ENCODE data around the gene PDF.
"Not testable (repeated sequence)": the region's sequence is repeated elsewhere in the genome, so short reads cannot be mapped to it uniquely, and the experiment has no call there.

The PDF gene

DNA sequence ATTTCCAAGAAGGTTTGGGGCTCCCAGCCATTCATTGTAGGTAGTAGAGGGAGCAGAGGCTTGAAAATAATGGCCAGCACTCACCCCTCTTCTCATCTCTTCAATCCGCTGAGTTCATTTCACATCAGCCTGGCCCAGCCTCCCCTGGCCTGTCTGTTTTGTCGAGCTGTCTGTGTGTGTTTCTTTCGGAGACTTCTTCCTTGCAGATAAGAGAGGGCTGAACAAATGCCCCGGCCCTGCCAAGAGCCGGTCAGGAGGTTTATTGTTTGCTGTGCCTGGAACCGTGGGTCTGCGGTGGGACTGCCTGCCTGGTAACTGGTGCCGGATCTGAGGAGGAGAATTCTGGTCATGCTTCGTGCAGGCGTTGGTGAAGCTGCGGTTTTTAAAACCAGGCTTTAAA is 15.9 kb downstream of the PDF start:
- no peak for ATAC-seq
- H3K4me1 Mint-ChIP-seq: peaks cover 34% of the 10 kb centered on the region
- no peak overlapping the region for H3K27ac Mint-ChIP-seq
- no peak overlapping the region for H3K4me3 Mint-ChIP-seq
- no peaks in the 10 kb centered on the region for H3K9me3 Mint-ChIP-seq
- peaks cover 24% of the 10 kb centered on the region for H3K36me3 Mint-ChIP-seq
- no peaks in the 10 kb centered on the region for H3K27me3 Mint-ChIP-seq

DNA sequence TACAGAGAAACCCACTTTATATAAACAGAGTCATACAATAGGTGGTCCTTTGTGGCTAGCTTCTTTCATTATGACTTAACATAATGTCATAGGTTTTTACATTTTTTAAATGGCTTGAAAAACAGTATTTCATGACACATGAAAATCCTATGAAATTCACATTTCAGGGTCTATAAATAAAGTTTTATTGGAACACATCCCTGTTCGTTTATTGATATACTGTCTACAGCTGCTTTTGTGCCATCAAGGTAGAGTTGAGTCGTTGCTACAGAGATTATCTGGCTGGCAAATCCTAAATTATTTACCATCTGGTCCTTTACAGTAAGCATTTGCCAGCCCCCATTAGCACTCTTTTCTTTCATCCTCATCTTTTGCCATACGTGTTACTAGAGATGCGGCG is 16.9 kb downstream of the PDF start:
- H3K27me3 Mint-ChIP-seq: no peaks in the 10 kb centered on the region
- H3K9me3 Mint-ChIP-seq: no peaks in the 10 kb centered on the region
- H3K36me3 Mint-ChIP-seq: peaks cover 21% of the 10 kb centered on the region
- H3K4me1 Mint-ChIP-seq: peaks cover 34% of the 10 kb centered on the region
- peak overlapping the region; percentile 22 for H3K4me3 Mint-ChIP-seq
- H3K27ac Mint-ChIP-seq: no peak overlapping the region
- ATAC-seq: no peak

DNA sequence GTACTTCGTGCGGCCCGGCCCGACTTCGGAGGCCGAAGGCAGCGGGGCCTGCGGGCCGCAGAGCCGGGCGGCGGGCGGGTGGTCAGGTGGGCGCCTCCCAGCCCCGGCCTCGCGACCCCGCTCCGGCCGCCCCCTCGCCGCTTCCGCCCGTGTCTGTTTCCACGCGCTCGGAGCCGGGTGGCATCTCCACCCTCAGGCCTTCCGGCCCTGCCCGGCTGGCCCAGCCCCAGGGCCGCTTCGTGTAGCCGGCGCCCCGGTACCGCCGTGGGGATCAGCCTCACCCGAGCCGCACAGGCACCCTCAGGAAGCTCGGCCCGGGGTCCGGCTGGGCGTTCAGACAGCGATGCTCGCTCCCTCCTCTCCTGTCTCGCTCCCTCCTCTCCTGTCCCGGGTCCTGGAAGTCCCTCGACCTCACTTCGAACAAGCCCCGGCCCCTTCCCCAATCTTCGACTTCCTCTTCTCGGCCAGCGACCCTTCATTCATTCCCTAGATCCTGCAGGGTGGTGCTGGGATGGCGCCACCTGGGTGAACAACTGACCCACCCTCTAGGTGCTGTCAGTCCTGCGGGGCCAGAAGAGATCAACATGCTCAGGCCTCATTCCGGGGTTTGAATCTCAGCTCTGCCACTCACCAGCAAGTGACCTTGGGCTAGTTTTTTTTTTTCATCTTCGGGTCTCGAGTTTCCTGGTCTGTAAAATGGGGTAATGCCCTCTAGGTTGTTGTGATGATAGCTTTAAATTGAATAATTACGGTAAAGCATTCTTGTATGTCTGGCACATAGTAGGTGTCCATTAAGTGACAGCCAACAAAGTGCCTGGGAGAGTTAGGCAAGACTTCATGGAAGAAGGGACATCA is 18.6 kb downstream of the PDF start:
- H3K9me3 Mint-ChIP-seq: no peaks in the 10 kb centered on the region
- peaks cover 34% of the 10 kb centered on the region for H3K4me1 Mint-ChIP-seq
- peak overlapping the region; percentile 97 for H3K4me3 Mint-ChIP-seq
- ATAC-seq: peak; percentile 79
- H3K27me3 Mint-ChIP-seq: no peaks in the 10 kb centered on the region
- H3K36me3 Mint-ChIP-seq: peaks cover 17% of the 10 kb centered on the region
- H3K27ac Mint-ChIP-seq: peak overlapping the region; percentile 92

DNA sequence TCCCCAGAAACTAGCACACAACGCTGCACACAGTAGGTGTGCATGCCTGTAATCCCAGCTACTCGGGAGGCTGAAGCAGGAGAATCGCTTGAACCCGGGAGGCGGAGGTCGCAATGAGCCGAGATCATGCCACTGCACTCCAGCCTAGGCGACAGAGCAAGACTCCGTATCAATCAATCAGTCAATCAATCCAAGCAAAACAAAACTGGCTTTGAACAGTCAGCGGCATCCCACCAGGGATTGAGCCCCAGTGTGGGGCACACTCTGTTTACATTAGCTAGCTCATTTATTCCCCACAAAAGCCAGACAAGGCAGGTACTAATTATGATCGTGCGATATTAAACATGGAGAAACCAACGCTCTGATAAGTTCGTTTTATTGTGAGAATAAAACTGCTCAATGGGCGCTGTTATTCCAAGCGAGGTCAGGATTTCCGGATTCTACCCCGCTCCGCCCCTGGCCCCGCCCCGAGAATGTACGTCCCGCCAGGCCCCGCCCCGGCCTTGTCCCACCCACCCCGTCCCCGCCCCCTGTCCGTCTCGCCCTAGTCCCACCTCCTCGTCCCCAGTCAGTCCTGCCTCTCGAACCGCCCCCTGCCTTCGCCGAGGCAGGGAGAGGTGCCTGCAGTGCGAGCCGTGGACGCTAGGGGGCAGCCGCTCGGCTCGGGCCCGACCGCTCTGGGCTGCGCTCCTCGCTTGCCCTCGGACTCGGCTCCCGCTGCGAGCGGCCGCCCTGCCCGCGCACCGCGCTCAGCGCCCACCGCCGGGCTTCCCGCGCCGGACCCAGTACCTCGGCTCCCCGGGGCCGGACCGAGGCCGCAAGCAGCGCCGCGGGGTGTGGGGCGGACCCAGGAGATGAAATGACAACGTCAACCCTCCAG is 19.5 kb downstream of the PDF start, which contains the start of gene VPS4A:
TSS of gene VPS4A (plus strand) at position 698 of the 880 bp plus-strand sequence. CDS start at position 860, 162 bp downstream.
- Mint-ChIP-seq H3K27me3 (no peaks in the 10 kb centered on the region), H3K9me3 (no peaks in the 10 kb centered on the region), H3K27ac (peak within 1 kb of the TSS; percentile 92), H3K4me1 (peaks cover 30% of the 10 kb centered on the region), H3K36me3 (peaks cover 8% of the 10 kb centered on the region), H3K4me3 (peak within 1 kb of the TSS; percentile 97)
- peak; percentile 99 for ATAC-seq

DNA sequence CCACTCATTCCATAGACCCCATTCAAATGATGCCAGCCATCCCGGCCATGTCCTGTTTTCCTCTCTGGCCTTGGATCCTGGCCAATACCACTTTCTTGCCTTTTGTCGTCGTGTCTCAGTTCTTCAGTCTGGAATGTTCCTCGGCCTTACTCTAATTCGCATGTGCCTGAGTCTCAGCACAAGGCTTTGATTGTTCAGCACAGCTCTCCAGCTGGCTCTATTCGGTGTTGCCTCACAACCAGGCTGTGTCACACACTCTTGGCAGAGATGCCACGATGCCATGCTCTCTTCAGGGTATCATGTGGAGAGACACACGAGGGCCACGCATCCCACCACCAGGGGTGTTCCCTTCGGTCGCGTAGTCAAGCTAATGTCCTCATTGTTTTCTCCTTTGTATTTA is 21.1 kb downstream of the PDF start:
- H3K4me3 Mint-ChIP-seq: no peak overlapping the region
- no peaks in the 10 kb centered on the region for H3K27me3 Mint-ChIP-seq
- H3K4me1 Mint-ChIP-seq: peaks cover 24% of the 10 kb centered on the region
- H3K36me3 Mint-ChIP-seq: peaks cover under 1% of the 10 kb centered on the region
- H3K9me3 Mint-ChIP-seq: no peaks in the 10 kb centered on the region
- H3K27ac Mint-ChIP-seq: no peak overlapping the region
- ATAC-seq: no peak

DNA sequence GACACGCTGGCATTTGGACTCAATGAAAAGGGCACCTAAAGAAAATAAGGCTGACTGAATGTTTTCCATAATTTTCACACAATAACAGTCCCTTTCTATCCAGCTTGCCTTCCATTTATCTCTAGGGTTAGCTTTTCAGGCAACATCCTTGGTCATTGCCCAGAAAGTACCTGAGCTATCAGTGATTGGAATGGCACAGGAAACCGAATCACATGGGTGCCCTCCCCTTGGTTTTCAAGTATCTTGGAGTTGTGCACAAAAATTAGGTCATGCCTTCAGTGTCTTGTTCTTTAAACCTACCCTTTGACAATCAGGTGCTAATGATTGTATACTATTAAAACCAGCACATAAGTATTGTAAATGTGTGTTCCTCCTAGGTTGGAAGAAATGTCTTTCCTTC is 22.5 kb downstream of the PDF start:
- H3K4me1 Mint-ChIP-seq: peaks cover 10% of the 10 kb centered on the region
- H3K27ac Mint-ChIP-seq: no peak overlapping the region
- H3K36me3 Mint-ChIP-seq: no peaks in the 10 kb centered on the region
- no peaks in the 10 kb centered on the region for H3K9me3 Mint-ChIP-seq
- H3K27me3 Mint-ChIP-seq: no peaks in the 10 kb centered on the region
- H3K4me3 Mint-ChIP-seq: no peak overlapping the region
- ATAC-seq: no peak

DNA sequence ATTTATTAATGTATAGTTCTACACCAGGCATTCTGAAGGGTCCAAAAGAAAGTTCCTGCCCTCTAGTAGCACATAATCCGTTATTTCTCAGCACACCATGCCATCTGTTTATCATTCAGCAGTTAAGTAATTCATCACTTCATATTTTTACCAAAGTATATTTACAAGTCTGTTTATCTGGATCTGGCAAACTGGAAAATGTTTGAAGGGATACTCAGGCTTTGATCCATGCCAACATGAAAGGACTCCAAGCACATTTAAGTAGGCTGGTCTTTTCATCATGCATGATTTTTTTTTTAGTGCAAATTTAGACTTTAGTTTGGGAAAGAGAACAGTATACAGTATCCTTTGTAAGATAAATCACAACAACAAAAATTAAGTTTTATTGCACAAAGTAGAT is 23.3 kb downstream of the PDF start:
- no peak overlapping the region for H3K4me3 Mint-ChIP-seq
- no peaks in the 10 kb centered on the region for H3K36me3 Mint-ChIP-seq
- no peaks in the 10 kb centered on the region for H3K27me3 Mint-ChIP-seq
- no peak overlapping the region for H3K27ac Mint-ChIP-seq
- no peaks in the 10 kb centered on the region for H3K9me3 Mint-ChIP-seq
- ATAC-seq: no peak
- peaks cover 6% of the 10 kb centered on the region for H3K4me1 Mint-ChIP-seq

DNA sequence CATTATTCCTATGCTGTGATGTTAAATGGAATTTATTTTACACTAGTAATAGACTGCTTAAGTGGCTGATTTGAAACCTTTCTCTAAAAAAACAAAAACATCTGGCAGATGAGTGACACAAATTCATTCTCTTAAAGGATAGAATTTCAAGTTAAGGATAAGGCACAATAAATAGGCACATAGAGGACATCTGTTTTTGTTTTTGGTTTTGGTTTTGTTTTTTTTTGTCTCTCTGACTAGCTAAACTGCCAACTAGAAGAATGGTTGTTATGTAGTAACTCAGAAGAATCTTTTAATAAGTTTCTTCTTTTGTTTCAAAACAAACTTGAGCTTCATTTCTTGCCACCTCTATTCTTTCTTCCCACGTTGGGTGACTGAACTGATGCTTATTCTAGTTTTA is 24.4 kb downstream of the PDF start:
- Mint-ChIP-seq H3K27ac (no peak overlapping the region), H3K4me1 (no peaks in the 10 kb centered on the region), H3K9me3 (no peaks in the 10 kb centered on the region), H3K27me3 (no peaks in the 10 kb centered on the region), H3K36me3 (peaks cover 4% of the 10 kb centered on the region), H3K4me3 (no peak overlapping the region)
- no peak for ATAC-seq

DNA sequence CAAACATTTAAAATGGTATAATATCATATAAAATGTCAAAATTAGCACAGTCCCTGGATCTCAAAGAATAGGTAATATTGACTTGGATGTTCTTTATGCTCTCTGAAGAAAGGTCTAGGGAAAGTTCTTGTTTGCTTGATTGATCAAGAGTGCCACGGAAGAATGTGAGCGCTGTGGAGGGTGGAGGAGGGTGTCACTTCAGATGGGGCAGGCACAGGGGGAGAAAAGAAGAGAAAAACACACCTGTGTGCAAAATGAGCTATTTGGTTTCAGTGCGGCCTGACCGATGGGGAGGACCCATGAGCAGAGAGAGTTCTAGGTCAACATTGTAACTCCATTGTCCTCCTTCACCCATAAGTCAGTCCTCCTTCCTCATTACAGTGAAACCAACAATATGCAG is 28.1 kb downstream of the PDF start:
- no peak for ATAC-seq
- peaks cover 11% of the 10 kb centered on the region for H3K36me3 Mint-ChIP-seq
- no peak overlapping the region for H3K4me3 Mint-ChIP-seq
- H3K4me1 Mint-ChIP-seq: no peaks in the 10 kb centered on the region
- H3K27me3 Mint-ChIP-seq: no peaks in the 10 kb centered on the region
- no peak overlapping the region for H3K27ac Mint-ChIP-seq
- no peaks in the 10 kb centered on the region for H3K9me3 Mint-ChIP-seq

DNA sequence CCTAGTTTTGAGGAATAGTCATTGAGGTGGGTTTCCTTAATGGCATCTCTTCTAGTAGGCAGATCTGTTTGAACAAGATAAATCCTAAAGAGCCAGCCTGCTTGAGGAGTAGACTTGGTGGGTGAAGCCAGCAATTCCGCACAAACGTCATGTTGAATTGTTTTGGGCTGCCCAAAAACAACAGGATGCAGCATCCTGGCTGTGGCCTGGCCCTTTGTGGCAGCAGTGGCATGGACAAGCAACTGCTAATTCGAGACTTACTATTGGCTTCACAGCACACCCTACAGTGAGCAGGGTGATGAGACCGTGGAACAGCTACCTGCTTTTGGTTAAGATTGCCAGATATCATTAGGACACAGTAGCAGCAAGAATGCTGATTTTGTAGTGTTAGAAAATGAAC is 28.5 kb downstream of the PDF start:
- H3K36me3 Mint-ChIP-seq: peaks cover 11% of the 10 kb centered on the region
- no peak overlapping the region for H3K4me3 Mint-ChIP-seq
- H3K27me3 Mint-ChIP-seq: no peaks in the 10 kb centered on the region
- H3K4me1 Mint-ChIP-seq: no peaks in the 10 kb centered on the region
- no peak overlapping the region for H3K27ac Mint-ChIP-seq
- H3K9me3 Mint-ChIP-seq: no peaks in the 10 kb centered on the region
- ATAC-seq: no peak

DNA sequence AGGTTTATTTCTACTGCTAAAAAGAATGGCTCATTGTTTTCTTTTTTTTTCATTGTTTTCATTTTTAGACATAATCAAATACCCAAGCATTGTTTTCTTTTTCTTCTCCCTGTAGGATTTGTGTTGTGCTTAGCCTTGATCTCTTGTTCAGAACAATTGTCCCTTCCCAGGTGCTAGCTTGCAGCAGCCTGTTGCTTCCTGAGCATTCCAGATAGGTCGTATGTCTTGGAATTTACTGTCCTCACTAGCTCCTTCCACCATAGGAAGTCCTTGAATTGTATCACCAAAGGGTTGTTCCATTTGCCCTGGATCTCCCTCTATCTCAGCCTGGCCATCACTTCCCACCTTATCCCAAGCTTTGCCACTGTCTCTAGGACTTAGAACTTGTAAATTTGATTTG is 29.2 kb downstream of the PDF start:
- no peaks in the 10 kb centered on the region for H3K9me3 Mint-ChIP-seq
- H3K27me3 Mint-ChIP-seq: no peaks in the 10 kb centered on the region
- H3K4me1 Mint-ChIP-seq: no peaks in the 10 kb centered on the region
- H3K4me3 Mint-ChIP-seq: no peak overlapping the region
- H3K27ac Mint-ChIP-seq: no peak overlapping the region
- peaks cover 11% of the 10 kb centered on the region for H3K36me3 Mint-ChIP-seq
- no peak for ATAC-seq

DNA sequence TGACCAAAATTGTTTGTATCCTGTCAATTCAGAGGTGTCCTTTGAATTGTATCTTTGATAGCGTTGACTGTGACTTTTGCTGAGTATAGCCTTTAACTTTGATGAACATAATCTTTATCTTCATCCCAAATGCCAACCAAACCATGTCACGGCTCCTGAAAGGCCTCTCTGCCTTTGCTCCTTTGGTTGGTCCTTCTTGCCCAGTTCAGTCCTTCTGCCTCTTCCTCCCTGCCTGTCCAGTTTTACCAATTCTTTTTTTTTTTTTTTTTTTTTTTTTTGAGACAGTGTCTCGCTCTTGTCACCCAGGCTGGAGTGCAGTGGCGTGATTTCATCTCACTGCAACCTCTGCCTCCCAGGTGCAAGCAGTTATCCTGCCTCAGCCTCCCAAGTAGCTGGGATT is 32.1 kb downstream of the PDF start:
- H3K4me1 Mint-ChIP-seq: no peaks in the 10 kb centered on the region

DNA sequence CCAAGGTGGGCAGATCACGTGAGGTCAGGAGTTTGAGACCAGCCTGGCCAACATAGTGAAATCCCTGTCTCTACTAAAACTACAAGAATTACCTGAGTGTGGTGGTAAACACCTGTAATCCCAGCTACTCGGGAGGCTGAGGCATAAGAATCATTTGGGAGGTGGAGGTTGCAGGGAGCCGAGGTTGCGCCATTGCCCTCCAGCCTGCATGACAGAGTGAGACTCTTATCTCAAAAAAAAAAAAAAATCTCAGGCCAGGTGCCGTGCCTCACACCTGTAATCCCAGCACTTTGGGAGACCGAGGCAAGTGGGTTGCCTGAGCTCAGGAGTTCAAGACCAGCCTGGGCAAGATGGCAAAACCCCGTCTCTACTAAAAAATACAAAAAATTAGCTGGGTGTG is 33.6 kb downstream of the PDF start:
- not testable (repeated sequence) for H3K27me3 Mint-ChIP-seq, H3K27ac Mint-ChIP-seq, H3K4me3 Mint-ChIP-seq, H3K9me3 Mint-ChIP-seq, ATAC-seq, H3K4me1 Mint-ChIP-seq
- peaks cover 11% of the 10 kb centered on the region for H3K36me3 Mint-ChIP-seq

More for the DNA sequence above, 32.1 kb downstream of the PDF start:
- H3K36me3 Mint-ChIP-seq: peaks cover 11% of the 10 kb centered on the region
- H3K4me3 Mint-ChIP-seq: no peak overlapping the region
- no peak overlapping the region for H3K27ac Mint-ChIP-seq
- H3K27me3 Mint-ChIP-seq: no peaks in the 10 kb centered on the region
- no peaks in the 10 kb centered on the region for H3K9me3 Mint-ChIP-seq
- ATAC-seq: no peak

DNA sequence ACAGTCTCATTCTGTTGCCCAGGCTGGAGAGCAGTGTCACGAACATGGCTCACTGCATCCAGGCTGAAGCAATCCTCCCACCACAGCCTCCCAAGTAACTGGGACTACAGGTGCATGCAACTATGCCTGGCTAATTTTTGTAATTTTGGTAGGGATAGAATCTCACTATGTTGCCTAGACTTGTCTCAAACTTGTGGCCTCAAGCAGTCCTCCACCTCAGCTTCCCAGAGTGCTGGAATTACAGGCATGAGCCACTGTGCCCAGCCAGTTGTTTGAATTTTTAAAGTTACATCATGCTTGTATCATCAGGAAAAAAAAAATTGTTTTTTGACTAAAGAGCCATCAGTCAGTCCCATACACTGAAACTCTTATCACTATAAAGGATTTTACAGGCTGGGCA is 36.3 kb downstream of the PDF start:
- no peak for ATAC-seq
- H3K4me3 Mint-ChIP-seq: no peak overlapping the region

DNA sequence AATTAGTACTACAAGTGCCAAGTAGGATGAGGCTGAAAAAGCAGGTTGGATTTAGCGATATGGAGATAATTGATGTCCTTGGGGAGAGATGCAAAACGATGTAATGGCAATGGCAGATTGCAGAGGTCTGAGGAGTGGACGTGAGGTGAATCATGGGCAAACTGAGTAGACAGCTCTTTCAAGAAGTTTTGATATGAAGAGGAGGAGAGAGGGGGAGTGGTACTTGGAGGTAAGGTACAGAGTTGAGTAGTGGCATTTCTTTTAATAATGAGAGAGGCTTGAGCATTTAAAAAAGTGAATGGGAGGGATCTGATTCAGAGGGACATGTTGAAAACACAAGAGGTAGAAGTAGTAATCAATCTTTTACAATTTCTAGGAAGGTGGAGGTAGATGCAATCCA is 37.0 kb downstream of the PDF start:
- Mint-ChIP-seq H3K4me1 (no peaks in the 10 kb centered on the region), H3K4me3 (no peak overlapping the region), H3K9me3 (no peaks in the 10 kb centered on the region), H3K36me3 (no peaks in the 10 kb centered on the region), H3K27me3 (no peaks in the 10 kb centered on the region), H3K27ac (no peak overlapping the region)
- ATAC-seq: no peak

More for the DNA sequence above, 36.3 kb downstream of the PDF start:
- Mint-ChIP-seq H3K27ac (no peak overlapping the region), H3K27me3 (no peaks in the 10 kb centered on the region), H3K4me1 (no peaks in the 10 kb centered on the region), H3K36me3 (no peaks in the 10 kb centered on the region), H3K9me3 (no peaks in the 10 kb centered on the region)

DNA sequence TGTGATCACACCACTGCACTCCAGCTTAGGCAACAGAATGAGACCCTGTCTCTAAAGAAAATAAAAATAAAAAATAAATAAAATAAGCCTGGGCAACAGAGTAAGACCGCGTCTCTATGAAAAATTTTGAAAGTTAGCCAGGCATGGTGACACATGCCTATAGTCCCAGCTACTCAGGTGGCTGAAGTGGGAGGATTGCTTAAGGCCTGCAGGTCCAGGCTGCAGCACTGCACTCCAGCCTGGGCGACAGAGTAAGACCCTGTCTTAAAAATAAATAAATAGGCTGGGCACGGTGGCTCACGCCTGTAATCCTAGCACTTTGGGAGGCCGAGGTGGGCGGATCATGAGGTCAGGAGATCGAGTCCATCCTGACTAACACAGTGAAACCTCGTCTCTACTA is 38.7 kb downstream of the PDF start:
- not testable (repeated sequence) for H3K4me1 Mint-ChIP-seq, H3K27ac Mint-ChIP-seq, H3K27me3 Mint-ChIP-seq, ATAC-seq, H3K4me3 Mint-ChIP-seq, H3K9me3 Mint-ChIP-seq, H3K36me3 Mint-ChIP-seq

All from stimulated activated memory B cell treated with anti-CD40 and anti-IgM and Interleukin-4, amounts not matched to agents 10 μg/mL and 1 μg/mL and 100 μg/mL, for 72 hours (primary cell).